GM21360 (cell line): ENCODE data around the gene CHEK1.

Experiments
- ATAC-seq: cut with Tn5 transposase; IDR thresholded peaks from one replicate; pipeline ENCODE4 v1.9.1; 2021; ENCODE audit warnings: mild to moderate bottlenecking, moderate library complexity; ENCODE audit not compliant: unreplicated experiment

The CHEK1 gene

DNA sequence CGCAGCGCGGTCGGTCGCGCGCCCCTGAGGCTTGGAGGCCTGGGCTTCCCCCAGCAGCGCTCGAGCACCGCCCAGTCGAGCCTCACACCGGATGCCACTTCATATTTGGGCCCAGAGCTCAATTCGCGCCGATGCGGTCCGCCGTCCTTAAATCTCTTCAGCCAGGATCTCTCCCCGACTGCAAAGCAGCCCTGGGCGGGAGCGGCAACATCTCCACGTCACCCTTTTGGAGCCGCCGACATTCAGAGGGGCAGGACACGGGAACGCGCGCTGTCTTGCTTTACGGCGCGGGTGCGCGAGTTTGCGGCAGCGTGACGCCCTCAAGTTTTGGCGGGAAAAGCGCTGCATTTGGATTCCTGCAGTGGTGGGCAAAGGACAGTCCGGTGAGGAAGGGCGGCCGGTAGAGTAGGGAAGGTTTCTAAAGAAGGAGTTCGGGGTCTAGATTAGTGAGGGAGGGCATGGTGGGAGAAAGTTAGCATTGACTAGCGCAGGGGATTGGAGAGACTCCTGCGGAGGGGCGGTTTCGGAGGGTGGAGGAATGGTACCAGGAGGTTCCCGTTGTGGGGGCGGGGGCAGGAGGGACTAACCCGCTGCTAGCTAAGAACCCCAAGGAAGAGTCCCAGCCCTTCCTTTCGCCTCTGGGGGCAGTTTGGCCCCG is 796 bp downstream of the CHEK1 start:
- ATAC-seq, result peak; percentile 82

DNA sequence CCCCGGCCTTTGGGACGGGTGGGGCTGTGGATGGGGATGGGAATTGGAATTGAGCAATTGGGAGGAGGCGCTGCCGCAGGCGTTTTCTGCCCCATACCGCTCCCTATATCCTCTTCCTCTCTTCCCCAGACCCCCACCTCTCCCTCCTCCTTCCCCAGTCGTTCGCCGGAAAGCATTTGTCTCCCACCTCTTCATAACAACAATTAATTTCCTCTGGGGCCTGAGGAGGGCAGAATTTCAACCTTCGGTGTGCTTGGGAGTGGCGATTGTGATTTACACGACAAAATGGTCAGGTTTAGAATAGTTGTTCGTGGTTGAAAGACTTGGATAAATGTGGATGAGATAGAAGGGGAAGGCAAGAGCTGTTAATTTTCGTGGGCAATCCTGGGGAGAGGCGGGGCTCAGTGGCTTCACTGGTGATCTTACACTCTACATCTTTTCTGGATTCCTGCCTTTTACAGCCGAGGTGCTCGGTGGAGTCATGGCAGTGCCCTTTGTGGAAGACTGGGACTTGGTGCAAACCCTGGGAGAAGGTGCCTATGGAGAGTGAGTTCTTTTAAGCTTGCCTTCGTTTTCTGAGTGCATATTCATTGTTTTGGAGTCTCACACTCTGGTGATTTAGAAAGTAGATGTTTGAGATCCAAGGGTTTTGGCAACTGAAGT is 1.5 kb downstream of the CHEK1 start:
- ATAC-seq, result peak; percentile 40

GRCh38 chr11:125627236-125627910 is 2.4 kb downstream of the CHEK1 start:
- no peak for ATAC-seq

DNA sequence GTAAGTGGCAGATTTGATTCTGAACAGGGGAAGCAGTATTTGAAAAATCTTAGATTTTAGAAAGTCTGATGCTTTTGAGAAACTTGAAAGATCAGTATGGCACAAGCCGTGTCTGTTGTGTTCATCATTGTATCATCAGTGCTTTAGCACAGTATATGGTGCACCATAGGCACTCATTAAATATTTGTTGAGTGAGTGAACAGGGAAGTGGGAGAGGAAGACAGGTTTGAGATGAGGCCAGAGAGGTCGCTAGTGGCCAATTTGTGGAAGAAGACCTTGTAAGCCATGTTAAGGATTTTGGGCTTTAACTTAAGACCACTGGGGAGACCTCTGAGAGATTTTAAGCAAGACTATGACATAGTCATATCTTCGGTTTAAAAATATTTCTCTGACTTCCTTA is 12.9 kb downstream of the CHEK1 start:
- ATAC-seq, result no peak

- ATAC-seq, result no peak
These were observed 13.4 kb downstream of the CHEK1 start for GRCh38 chr11:125638315-125638714.

- no peak for ATAC-seq
These were observed 20.9 kb downstream of the CHEK1 start for GRCh38 chr11:125645871-125646270.

DNA sequence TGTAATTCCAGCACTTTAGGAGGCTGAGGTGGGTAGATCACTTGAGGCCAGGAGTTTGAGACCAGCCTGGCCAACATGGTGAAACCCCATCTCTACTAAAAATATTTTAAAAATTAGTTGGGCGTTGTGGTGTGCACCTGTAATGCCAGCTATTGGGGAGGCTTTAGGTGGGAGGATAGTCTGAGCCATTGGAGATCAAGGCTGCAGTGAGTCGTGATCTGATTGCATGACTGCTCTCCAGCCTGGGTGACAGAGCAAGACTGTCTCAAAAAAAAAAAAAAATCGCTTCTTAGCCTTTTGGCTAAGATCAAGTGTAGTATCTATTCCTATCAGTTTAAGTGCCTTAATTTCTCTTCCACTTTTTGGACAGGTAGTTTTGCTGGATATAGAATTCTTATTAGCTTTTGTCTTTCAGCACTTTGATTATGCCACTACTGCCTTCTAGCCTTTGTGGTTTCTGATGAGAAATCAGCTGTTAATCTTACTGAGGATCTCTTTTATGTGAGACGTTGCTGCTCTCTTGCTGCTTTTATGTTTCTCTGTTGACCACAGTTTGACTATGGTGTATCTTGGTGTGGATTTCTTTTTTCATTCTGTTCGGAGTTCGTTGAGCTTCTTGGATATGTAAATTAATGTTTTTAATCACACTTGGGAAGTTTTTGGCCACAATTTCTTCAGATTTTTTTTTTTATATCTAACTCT is 24.7 kb downstream of the CHEK1 start:
- no peak for ATAC-seq

GRCh38 chr11:125662689-125663088 is 37.7 kb downstream of the CHEK1 start:
- ATAC-seq, result no peak

- ATAC-seq, result no peak
These were observed 38.9 kb downstream of the CHEK1 start for GRCh38 chr11:125663910-125664309.

DNA sequence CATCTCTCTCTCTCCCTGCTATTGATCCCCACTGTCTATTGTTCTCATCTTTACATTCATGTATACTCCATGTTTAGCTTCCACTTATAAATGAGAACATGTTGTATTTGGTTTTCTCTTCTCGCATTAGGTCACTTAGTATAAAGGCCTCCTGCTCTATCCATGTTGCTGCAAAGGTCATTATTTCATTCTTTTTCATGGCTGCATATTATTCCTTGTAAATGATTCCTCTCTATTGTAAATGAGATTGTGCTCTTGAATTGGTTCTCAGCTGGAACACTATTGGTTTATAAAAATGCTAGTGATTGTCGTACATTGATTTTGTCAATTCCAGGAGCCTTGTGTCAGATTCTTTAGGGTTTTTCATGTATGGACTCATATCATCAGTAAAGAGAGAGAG is 42.2 kb downstream of the CHEK1 start:
- ATAC-seq, result no peak

DNA sequence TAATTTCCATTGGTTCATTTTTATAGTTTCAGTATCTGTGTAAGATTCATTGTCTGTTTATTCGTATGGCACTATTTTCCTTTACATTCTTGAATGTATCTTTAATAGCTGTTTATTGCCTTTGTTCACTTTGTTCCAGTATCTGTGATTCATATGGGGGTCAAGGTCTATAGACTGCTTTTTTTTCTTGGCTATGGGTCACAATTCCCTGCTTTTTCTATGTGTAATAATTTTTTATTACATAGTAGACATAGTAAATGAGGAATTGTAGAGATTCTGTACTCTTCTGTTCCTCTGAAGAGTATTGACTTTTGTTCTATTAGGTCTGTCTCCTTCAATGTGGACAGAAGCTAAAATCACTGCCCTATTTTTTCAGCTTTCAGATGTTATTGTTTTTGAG is 45.2 kb downstream of the CHEK1 start:
- ATAC-seq, result no peak

DNA sequence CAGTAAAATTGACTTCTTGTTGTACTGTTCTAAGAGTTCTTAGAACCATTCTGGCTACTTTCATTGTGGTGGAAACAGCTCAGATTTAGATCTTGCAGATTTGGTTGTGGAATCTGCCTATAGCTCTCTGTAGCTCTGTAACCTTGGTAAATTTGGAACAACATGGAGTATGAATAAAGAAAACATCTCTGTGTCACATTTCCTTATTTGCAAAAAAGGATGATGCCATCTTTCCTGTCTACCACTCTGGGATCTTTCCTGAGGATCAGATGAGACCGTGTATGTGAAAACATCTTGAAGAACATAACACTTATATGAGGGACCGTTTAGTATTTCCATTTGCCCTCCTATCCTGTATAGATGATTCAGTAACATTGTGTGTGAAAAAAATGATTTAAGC is 46.6 kb downstream of the CHEK1 start:
- no peak for ATAC-seq

- ATAC-seq, result no peak
These were observed 49.2 kb downstream of the CHEK1 start for GRCh38 chr11:125674210-125674609.

- ATAC-seq, result no peak
These were observed 50.2 kb downstream of the CHEK1 start for GRCh38 chr11:125675196-125675595.

DNA sequence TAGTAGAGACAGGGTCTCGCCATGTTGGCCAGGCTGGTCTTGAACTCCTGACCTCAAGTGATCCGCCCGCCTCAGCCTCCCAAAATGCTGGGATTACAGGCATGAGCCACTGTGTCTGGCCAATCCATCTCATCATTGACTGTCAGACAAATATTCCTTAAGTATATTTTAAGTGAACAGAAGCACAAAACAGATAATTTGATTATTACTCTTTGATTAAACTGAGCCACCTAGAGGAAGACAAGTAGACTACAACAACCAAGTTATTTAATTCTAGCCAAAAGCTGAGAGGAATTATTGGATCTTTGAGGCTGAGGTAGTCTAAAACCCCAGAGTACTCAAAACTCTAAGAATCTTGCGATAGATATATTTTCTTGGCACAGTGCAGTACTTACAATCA is 54.4 kb downstream of the CHEK1 start:
- no peak for ATAC-seq

- ATAC-seq, result no peak
These were observed 54.9 kb downstream of the CHEK1 start for GRCh38 chr11:125679837-125680236.

DNA sequence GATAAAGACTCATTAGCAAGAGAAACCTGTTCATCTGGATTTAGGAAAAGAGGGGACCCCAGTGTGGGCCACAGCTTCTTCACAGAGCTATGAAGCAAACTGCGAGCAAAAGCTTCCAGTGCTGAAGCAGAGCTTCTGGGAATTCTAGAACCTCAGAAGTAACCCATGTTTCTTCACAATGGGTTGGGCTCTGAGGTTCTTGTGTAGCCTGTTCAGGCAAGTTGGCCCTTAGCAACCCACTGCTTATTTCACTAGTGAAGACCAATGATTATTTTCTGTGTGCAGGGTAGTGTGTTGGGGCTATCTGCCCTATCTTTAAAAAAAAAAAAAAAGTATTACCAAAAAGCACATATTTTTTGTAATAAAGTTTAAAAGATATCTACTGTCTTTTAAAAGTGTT is 55.8 kb downstream of the CHEK1 start, which contains the start of gene ACRV1:
Gene ACRV1, minus strand, starts transcription at position 101 of the 400 bp plus-strand sequence. Its CDS starts 67 bp downstream, at position 34.
- no peak for ATAC-seq

DNA sequence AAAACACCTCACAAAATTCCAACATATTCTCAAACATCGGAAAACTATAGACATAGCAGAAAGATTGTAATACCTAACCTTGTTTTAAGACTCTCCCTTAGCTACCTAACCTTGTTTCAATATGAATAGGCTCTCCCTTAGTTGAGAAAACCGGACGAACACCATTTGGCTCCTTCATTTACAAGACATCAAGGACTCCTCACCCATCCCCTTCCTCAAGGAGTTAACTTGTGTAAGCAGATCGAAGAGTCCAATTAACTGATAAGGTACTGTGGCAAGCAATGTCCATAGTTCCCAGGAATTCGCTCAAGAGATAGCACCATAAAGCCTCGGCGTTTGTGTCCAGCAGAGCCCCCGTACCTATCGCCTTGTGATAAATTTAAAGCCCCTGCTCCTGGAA is 60.3 kb downstream of the CHEK1 start:
- no peak for ATAC-seq

DNA sequence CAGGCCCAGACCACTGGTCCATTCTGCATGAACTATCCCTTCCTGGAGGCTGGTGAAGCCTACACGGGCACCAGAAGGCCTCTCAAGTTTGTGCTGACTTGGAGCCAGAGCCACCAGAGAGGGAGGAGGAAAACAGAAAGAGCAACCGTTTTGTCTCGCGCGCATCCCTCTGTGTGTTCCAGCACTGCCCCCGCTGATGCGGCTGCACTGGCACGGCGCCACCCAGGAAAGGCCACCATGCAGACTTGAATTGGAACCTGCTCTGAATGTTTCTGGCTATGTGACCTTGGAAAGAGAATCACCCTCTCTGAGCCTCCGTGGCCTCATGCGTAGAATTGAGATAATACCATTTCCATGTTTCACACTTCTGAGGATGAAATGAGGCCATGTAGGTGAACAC is 63.1 kb downstream of the CHEK1 start:
- no peak for ATAC-seq

DNA sequence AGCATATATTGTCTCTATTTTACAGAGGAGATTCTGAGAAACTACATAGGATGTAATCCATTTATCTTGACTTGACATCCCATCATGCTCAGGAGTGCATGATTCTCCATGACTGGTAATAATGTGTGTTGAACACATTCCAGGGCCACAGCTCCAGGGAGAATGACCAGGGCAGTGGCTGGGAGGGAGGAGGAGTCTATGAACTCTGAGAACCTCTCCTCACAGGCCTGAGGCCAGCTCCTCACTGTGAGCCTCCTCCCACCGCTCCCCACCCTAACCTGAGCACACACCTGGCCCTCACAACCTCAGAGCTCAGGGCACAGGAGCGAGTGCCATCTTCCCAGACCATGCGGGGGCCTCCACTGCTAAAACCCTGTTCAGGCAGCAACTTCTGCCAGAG is 63.7 kb downstream of the CHEK1 start:
- no peak for ATAC-seq

GRCh38 chr11:125689274-125689859 is 64.4 kb downstream of the CHEK1 start:
- no peak for ATAC-seq
